Measurements from ENCODE around the gene CCDC110.

CCDC110 gene

GRCh38 chr4:185502386-185502785 is 30.9 kb upstream of the CCDC110 start:
- H3K27ac ChIP-seq = peak overlapping the region in 1 of 2 donors; percentile 2
- no peak overlapping the region for H3K4me3 ChIP-seq

GRCh38 chr4:185500576-185500975 is 29.0 kb upstream of the CCDC110 start:
- DNase-seq (ENCODE audit: low spot score) = no peak
- no peak for TF ChIP-seq CTCF (IDR thresholded peaks at IDR 0.05)
- no peak overlapping the region for H3K4me3 ChIP-seq
- peak overlapping the region in 1 of 2 donors; percentile 33 for H3K27ac ChIP-seq

More at GRCh38 chr4:185502386-185502785, 30.9 kb upstream of the CCDC110 start:
- no peak for DNase-seq (ENCODE audit: low spot score)
- no peak for TF ChIP-seq CTCF (IDR thresholded peaks at IDR 0.05)

GRCh38 chr4:185500035-185500434 is 28.5 kb upstream of the CCDC110 start:
- TF ChIP-seq CTCF (IDR thresholded peaks at IDR 0.05) = no peak
- DNase-seq (ENCODE audit: low spot score) = no peak

GRCh38 chr4:185488650-185489049 is 17.1 kb upstream of the CCDC110 start:
- Histone ChIP-seq H3K27ac (no peak overlapping the region), H3K4me3 (no peak overlapping the region)
- no peak for DNase-seq (ENCODE audit: low spot score)
- no peak for TF ChIP-seq CTCF (IDR thresholded peaks at IDR 0.05)

More at GRCh38 chr4:185500035-185500434, 28.5 kb upstream of the CCDC110 start:
- Histone ChIP-seq H3K4me3 (no peak overlapping the region), H3K27ac (no peak overlapping the region)

GRCh38 chr4:185481401-185481800 is 9.9 kb upstream of the CCDC110 start:
- no peak overlapping the region for H3K4me3 ChIP-seq
- DNase-seq (ENCODE audit: low spot score) = no peak
- peak overlapping the region; percentile 9 to 67 for H3K27ac ChIP-seq
- TF ChIP-seq CTCF (IDR thresholded peaks at IDR 0.05) = no peak

GRCh38 chr4:185480016-185480732 is 8.6 kb upstream of the CCDC110 start:
- Histone ChIP-seq H3K27ac (peak overlapping the region; percentile 29 to 74), H3K4me3 (no peak overlapping the region)
- TF ChIP-seq CTCF (IDR thresholded peaks at IDR 0.05) = no peak
- DNase-seq (ENCODE audit: low spot score) = no peak

- no peak overlapping the region for H3K4me3 ChIP-seq
- no peak for DNase-seq (ENCODE audit: low spot score)
- no peak for TF ChIP-seq CTCF (IDR thresholded peaks at IDR 0.05)
- H3K27ac ChIP-seq = peak overlapping the region; percentile 29 to 74
Observed at GRCh38 chr4:185479507-185479971, 8.0 kb upstream of the CCDC110 start.

Data from coronary artery (tissue), 2 donors.